Endodermal cell (in vitro differentiated cells): ENCODE data around the gene TLCD4. TPM values are rescaled to one million over a fixed set of nuclear protein-coding genes. Genes with fewer than 3 reads are reported as not detected.

Experiments used
- DNase-seq: peaks from one replicate; pipeline ENCODE4 v3.0.0-alpha.2; 2017
- H3K27ac ChIP-seq: 2 replicates; pipeline ENCODE4 v1.5.1; 2013; ENCODE audit warnings: mild to moderate bottlenecking, low read depth, low read length, moderate library complexity
- H3K27me3 ChIP-seq: 2 replicates; pipeline ENCODE4 v1.6.1; 2013; ENCODE audit warnings: mild to moderate bottlenecking, low read length, moderate library complexity; ENCODE audit not compliant: insufficient read depth, control insufficient read depth, poor library complexity, severe bottlenecking
- H3K36me3 ChIP-seq: 2 replicates; pipeline ENCODE4 v1.7.0; 2013; ENCODE audit warnings: mild to moderate bottlenecking, low read length, moderate library complexity; ENCODE audit not compliant: control insufficient read depth, insufficient read depth
- H3K4me1 ChIP-seq: one replicate; pipeline ENCODE4 v1.7.0; 2013; ENCODE audit warnings: low read length; ENCODE audit not compliant: control insufficient read depth, insufficient read depth
- H3K4me3 ChIP-seq: 2 replicates; pipeline ENCODE4 v1.5.1; 2013; ENCODE audit warnings: mild to moderate bottlenecking, low read length, moderate library complexity
- H3K9ac ChIP-seq: 2 replicates; pipeline ENCODE4 v1.6.1; 2013; ENCODE audit warnings: mild to moderate bottlenecking, low read length, moderate library complexity; ENCODE audit not compliant: poor library complexity, severe bottlenecking; ENCODE audit errors: extremely low read depth
- H3K9me3 ChIP-seq: 2 replicates; pipeline ENCODE4 v1.6.1; 2013; ENCODE audit warnings: mild to moderate bottlenecking, low read length, moderate library complexity; ENCODE audit not compliant: control insufficient read depth
- H3K27ac Mint-ChIP-seq: 2 replicates; pipeline ENCODE4 v1.8.0; 2020; ENCODE audit warnings: mixed read lengths
- H3K27me3 Mint-ChIP-seq: 2 replicates; pipeline ENCODE4 v1.8.0; 2021; ENCODE audit warnings: mild to moderate bottlenecking, mixed read lengths; ENCODE audit not compliant: insufficient read depth
- H3K36me3 Mint-ChIP-seq: 2 replicates; pipeline ENCODE4 v1.8.0; 2020; ENCODE audit warnings: low read depth, mixed read lengths
- H3K4me1 Mint-ChIP-seq: 2 replicates; pipeline ENCODE4 v1.8.0; 2020; ENCODE audit warnings: mixed read lengths
- H3K4me3 Mint-ChIP-seq: 2 replicates; pipeline ENCODE4 v1.8.0; 2020; ENCODE audit warnings: mild to moderate bottlenecking, moderate library complexity, mixed read lengths
- H3K9me3 Mint-ChIP-seq: 2 replicates; pipeline ENCODE4 v1.8.0; 2020; ENCODE audit warnings: mild to moderate bottlenecking, mixed read lengths
- CTCF ChIP-seq: fragments of 200-600 bp; sonication (generic); conservative IDR thresholded peaks from 2 replicates; pipeline ENCODE4 v1.5.0; 2021; ENCODE audit warnings: antibody characterized with exemption, mild to moderate bottlenecking
- WGBS, 2 experiments: methylation state at CpG; one replicate each; pipeline versions ENCODE4 v1.1.5 to v1.1.7; 2013; ENCODE audit warnings: missing lambda C conversion rate in 2 of 2, mixed read lengths in 1 of 2; ENCODE audit not compliant: insufficient coverage in 1 of 2, insufficient read length in 1 of 2; 5-methylcytosine and 5-hydroxymethylcytosine counted together
- total RNA-seq, 2 donors: library from RNA; stranded (reverse); fragmentation: NEBNext Ultra II Directional in 1 of 2; extraction: Animal tissue kit (Norgen Biotek cat#: 25700) in 1 of 2; gene quantifications; 2 replicates in 1 of 2; 3 replicates in 1 of 2; pipeline ENCODE4 v1.2.1, GENCODE V29; 2021

The TLCD4 gene
- total RNA-seq, 2 donors from 2014 or later: 6.4 to 19.3 TPM

GRCh38 chr1:95108792-95109191, 8.4 kb upstream of the TLCD4 start:
- H3K9me3 Mint-ChIP-seq: no peaks in the 10 kb centered on the region
- 86 to 96% methylated on average over 2 of the region's 2 CpGs for WGBS, 2 experiments
- H3K4me3 ChIP-seq: no peak overlapping the region

GRCh38 chr1:95111014-95111413, 6.1 kb upstream of the TLCD4 start:
- no peak overlapping the region for H3K27ac Mint-ChIP-seq
- no peak overlapping the region for H3K9ac ChIP-seq
- 100% methylated on average over 1 of the region's 1 CpG; no CpG with 5 or more reads in 1 of the 2 experiments for WGBS, 2 experiments
- TF ChIP-seq CTCF: no peak
- no peaks in the 10 kb centered on the region for H3K4me1 ChIP-seq
- H3K27ac ChIP-seq: no peak overlapping the region
- no peaks in the 10 kb centered on the region for H3K36me3 Mint-ChIP-seq
- H3K27me3 Mint-ChIP-seq: peaks cover 3% of the 10 kb centered on the region
- no peaks in the 10 kb centered on the region for H3K4me1 Mint-ChIP-seq
- DNase-seq: no peak
- no peaks in the 10 kb centered on the region for H3K36me3 ChIP-seq
- no peaks in the 10 kb centered on the region for H3K9me3 Mint-ChIP-seq
- H3K4me3 Mint-ChIP-seq: no peak overlapping the region
- no peaks in the 10 kb centered on the region for H3K9me3 ChIP-seq
- no peak overlapping the region for H3K4me3 ChIP-seq
- H3K27me3 ChIP-seq: no peaks in the 10 kb centered on the region

More at GRCh38 chr1:95108792-95109191, 8.4 kb upstream of the TLCD4 start:
- Histone ChIP-seq H3K27me3 (no peaks in the 10 kb centered on the region), H3K36me3 (no peaks in the 10 kb centered on the region), H3K9me3 (no peaks in the 10 kb centered on the region), H3K9ac (no peak overlapping the region), H3K27ac (no peak overlapping the region), H3K4me1 (no peaks in the 10 kb centered on the region)
- Mint-ChIP-seq H3K4me1 (no peaks in the 10 kb centered on the region), H3K27ac (no peak overlapping the region), H3K27me3 (no peaks in the 10 kb centered on the region), H3K36me3 (no peaks in the 10 kb centered on the region), H3K4me3 (no peak overlapping the region)
- TF ChIP-seq CTCF: no peak
- no peak for DNase-seq

GRCh38 chr1:95113684-95114083, 3.5 kb upstream of the TLCD4 start:
- Mint-ChIP-seq H3K36me3 (no peaks in the 10 kb centered on the region), H3K27me3 (peaks cover 11% of the 10 kb centered on the region), H3K9me3 (no peaks in the 10 kb centered on the region), H3K4me3 (no peak overlapping the region), H3K4me1 (peaks cover 5% of the 10 kb centered on the region), H3K27ac (no peak overlapping the region)
- H3K27me3 ChIP-seq: peaks cover 4% of the 10 kb centered on the region
- H3K4me3 ChIP-seq: no peak overlapping the region
- H3K27ac ChIP-seq: no peak overlapping the region
- DNase-seq: no peak
- H3K9me3 ChIP-seq: no peaks in the 10 kb centered on the region
- TF ChIP-seq CTCF: no peak
- H3K4me1 ChIP-seq: no peaks in the 10 kb centered on the region
- H3K36me3 ChIP-seq: no peaks in the 10 kb centered on the region
- WGBS, 2 experiments: 100% methylated on average over 1 of the region's 1 CpG; no CpG with 5 or more reads in 1 of the 2 experiments
- H3K9ac ChIP-seq: no peak overlapping the region
